Peyer's patch (tissue), 4 donors: Measurements from ENCODE around the gene SLC4A2. TPM values are rescaled to one million over a fixed set of nuclear protein-coding genes. Genes with fewer than 3 reads are reported as not detected.
"Not testable (repeated sequence)": the region's sequence is repeated elsewhere in the genome, so short reads cannot be mapped to it uniquely, and the experiment has no call there.

Source experiments
- DNase-seq, 3 donors: peaks; one replicate each; pipeline ENCODE4 v3.0.0-alpha.2; 2017 to 2019
- H3K27ac ChIP-seq, 4 donors: fragments of 200-600 bp; sonication (generic); one replicate each; pipeline ENCODE4 v1.5.1; 2016 to 2019
- H3K27me3 ChIP-seq, 2 donors: fragments of 200-600 bp; sonication (generic); one replicate each; pipeline ENCODE4 v1.5.1; 2019
- H3K36me3 ChIP-seq, 3 donors: fragments of 200-600 bp; sonication (generic); one replicate each; pipeline ENCODE4 v1.5.1; 2016 to 2019
- H3K4me1 ChIP-seq, 4 donors: fragments of 200-600 bp; sonication (generic); one replicate each; pipeline ENCODE4 v1.5.1; 2016 to 2019
- H3K4me3 ChIP-seq, 4 donors: fragments of 200-600 bp; sonication (generic); 1 replicate in 3 of 4; 2 replicates in 1 of 4; pipeline ENCODE4 v1.5.1; 2016 to 2019; ENCODE audit warnings: mild to moderate bottlenecking in 1 of 4
- H3K9me3 ChIP-seq, 4 donors: fragments of 200-600 bp; sonication (generic); one replicate each; pipeline ENCODE4 v1.5.1; 2016 to 2019; ENCODE audit warnings: mild to moderate bottlenecking in 1 of 4
- POLR2A ChIP-seq, 2 donors: fragments of 450-650 bp; IDR thresholded peaks; one replicate each; pipeline ENCODE4 v1.5.1; 2017; ENCODE audit warnings: antibody characterized with exemption in 2 of 2, mild to moderate bottlenecking in 2 of 2, moderate library complexity in 2 of 2
- total RNA-seq, 4 donors: library from RNA; depleted of rRNA; stranded (reverse); fragments of >200 nt; gene quantifications; one replicate each; pipeline ENCODE4 v1.1.0, GENCODE V29; 2016
- TF ChIP-seq, protein P1 (sequence below), 6 experiments: fragments of 450-650 bp in 4 of 6; fragments of 200-600 bp in 2 of 6; sonication (generic) in 1 of 6; IDR thresholded peaks; one replicate each; pipeline ENCODE4 v1.5.1; 2017 to 2019; ENCODE audit warnings: antibody characterized with exemption in 6 of 6, mild to moderate bottlenecking in 3 of 6, moderate library complexity in 1 of 6

SLC4A2 gene
- total RNA-seq, 4 donors from 2014 or later = 101 to 143 (median 121) TPM

DNA sequence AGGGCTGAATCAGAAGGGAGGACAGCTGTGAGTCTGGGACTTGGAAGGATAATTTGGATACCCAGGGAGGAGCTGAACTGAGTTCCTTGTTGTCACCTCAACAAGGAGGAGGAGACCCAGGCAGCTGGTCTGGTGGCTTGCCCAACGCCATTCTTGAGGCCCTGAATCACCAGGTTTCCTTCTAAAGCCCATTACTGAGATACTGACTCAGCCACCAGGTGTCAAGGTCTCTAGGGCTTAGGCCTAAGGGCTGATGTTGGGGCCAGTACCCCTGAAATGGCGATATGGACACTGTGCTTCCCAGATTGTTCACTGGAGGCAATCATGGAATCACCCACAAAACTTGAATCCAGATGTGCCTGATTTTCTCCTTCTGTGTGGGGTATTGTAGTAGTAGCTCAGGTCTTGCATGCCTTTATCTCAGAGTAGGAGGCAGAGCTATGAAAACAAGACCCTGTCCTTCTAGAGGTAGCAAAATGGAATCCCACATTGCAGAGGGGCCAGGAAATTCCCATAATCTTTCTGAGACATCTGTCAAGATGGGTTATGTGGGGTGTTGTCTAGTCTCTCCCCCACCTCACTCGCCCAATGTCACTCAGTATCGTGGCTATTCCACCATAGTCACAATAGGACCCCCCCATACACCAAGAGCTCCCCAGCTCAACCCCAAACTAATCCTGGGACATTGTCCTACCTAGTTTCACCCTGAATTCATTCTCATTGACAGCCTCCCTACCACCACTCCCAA is 33.3 kb upstream of the SLC4A2 start:
- Histone ChIP-seq H3K27me3 (no peaks in the 10 kb centered on the region), H3K4me3 (no peak overlapping the region), H3K27ac (no peak overlapping the region), H3K9me3 (no peaks in the 10 kb centered on the region), H3K36me3 (no peaks in the 10 kb centered on the region), H3K4me1 (peaks cover 0 to 10% (median 3%) of the 10 kb centered on the region in 4 donors)
- TF ChIP-seq, protein P1, sequence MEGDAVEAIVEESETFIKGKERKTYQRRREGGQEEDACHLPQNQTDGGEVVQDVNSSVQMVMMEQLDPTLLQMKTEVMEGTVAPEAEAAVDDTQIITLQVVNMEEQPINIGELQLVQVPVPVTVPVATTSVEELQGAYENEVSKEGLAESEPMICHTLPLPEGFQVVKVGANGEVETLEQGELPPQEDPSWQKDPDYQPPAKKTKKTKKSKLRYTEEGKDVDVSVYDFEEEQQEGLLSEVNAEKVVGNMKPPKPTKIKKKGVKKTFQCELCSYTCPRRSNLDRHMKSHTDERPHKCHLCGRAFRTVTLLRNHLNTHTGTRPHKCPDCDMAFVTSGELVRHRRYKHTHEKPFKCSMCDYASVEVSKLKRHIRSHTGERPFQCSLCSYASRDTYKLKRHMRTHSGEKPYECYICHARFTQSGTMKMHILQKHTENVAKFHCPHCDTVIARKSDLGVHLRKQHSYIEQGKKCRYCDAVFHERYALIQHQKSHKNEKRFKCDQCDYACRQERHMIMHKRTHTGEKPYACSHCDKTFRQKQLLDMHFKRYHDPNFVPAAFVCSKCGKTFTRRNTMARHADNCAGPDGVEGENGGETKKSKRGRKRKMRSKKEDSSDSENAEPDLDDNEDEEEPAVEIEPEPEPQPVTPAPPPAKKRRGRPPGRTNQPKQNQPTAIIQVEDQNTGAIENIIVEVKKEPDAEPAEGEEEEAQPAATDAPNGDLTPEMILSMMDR (IDR thresholded peaks at IDR 0.05) = no peak
- TF ChIP-seq POLR2A (IDR thresholded peaks at IDR 0.05) = no peak
- no peak for DNase-seq

DNA sequence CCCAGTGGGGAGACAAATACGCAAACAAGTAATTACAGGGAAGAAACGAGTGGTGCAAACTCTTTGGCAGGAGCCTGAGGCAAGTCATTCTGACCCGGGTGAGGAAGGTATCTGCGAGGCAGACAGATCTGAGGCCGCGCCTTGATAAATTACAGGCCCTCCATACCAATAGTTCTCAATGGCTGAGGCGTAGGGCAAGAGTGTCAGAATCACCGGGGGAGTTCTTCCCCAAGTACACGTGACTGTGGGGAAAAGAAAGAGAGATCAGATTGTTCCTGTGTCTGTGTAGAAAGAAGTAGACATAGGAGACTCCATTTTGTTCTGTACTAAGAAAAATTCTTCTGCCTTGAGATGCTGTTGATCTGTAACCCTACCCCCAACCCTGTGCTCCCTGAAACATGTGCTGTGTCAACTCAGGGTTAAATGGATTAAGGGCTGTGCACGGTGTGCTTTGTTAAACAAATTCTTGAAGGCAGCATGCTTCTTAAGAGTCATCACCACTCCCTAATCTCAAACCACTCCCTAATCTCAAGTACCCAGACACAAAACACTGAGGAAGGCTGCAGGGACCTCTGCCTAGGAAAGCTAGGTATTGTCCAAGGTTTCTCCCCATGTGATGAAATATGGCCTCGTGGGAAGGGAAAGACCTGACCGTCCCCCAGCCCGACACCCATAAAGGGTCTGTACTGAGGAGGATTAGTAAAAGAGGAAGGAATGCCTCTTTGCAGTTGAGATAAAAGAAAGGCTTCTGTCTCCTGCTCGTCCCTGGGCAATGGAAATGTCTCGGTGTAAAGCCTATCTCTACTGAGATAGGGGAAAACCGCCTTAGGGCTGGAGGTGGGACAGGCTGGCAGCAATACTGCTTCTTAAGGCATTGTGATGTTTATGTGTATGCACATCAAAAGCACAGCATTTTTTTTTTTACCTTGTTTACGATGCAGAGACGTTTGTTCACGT is 32.3 kb upstream of the SLC4A2 start:
- peak overlapping the region in 1 of 4 donors; percentile 62 for H3K4me3 ChIP-seq
- H3K36me3 ChIP-seq, DNase-seq, H3K4me1 ChIP-seq, H3K9me3 ChIP-seq, H3K27me3 ChIP-seq: not testable (repeated sequence)
- peak overlapping the region in 3 of 4 donors; percentile 76 to 92 (median 80) for H3K27ac ChIP-seq

DNA sequence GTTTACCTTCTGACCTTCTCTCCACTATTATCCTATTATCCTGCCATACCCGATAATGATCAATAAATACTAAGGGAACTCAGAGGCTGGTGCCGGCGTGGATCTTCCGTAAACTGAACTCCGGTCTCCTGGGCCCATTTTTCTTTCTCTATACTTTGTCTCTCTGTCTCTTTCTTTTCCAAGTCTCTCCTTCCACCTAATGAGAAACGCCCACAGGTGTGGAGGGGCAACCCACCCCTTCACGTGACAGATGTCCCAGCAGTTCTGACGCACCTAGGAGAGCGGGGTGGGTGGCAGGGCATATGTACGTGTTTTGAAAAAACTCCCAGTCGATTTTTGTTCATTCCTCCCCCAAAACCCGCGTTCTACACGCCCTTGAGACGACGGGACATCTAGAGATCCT is 31.7 kb upstream of the SLC4A2 start:
- H3K4me1 ChIP-seq, DNase-seq, H3K27me3 ChIP-seq, H3K36me3 ChIP-seq, H3K9me3 ChIP-seq: not testable (repeated sequence)
- Histone ChIP-seq H3K27ac (peak overlapping the region; percentile 76 to 92 (median 85)), H3K4me3 (peak overlapping the region; percentile 62 to 94 (median 76))

DNA sequence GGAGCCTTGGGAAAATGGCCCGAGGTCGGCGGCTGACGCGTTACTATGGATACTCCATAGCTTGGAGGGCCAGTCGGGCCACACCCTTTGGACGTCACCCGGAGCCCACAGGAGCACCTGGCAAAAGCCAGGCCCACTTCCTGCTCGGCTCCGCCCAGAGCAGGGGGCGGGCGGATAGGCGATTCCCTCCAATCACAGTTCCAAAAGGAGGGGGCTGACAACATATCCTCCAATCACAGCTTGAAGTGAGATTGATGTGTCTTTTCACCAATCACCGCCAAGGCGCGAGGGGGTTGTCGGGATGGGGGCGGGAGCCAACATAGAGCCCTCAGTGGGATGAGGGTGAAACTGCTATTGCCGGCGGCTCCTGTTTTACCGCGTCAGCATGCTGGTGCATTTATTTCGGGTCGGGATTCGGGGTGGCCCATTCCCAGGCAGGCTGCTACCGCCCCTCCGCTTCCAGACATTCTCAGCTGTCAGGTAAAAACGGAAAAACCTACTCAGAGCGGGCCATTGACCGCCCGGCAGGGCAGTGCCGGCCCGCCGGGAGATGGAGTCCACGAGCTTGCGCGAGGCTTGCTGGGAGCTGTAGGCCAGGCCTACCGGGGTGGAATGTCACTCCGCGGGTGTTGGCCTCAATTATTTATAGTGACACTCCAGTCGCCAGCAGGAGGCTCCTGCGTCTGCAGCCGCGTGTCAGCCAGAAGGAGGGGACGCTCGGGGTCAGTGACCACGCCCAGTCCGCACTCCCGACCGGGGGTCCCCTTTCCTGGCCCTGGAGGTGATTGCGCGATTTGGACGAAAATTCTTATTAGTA is 31.1 kb upstream of the SLC4A2 start, which contains the start of gene ABCB8:
Gene ABCB8 (plus strand): TSS at position 320 of the 817 bp plus-strand sequence. CDS start 66 bp downstream, at position 386.
- H3K4me1 ChIP-seq = peaks cover 0 to 10% (median 3%) of the 10 kb centered on the region in 4 donors
- no peaks in the 10 kb centered on the region for H3K36me3 ChIP-seq
- no peaks in the 10 kb centered on the region for H3K9me3 ChIP-seq
- TF ChIP-seq POLR2A (IDR thresholded peaks at IDR 0.05) = peak; percentile 46 to 66
- TF ChIP-seq, protein P1 (IDR thresholded peaks at IDR 0.05) = peak in 5 of 6 experiments; percentile 36 to 76 (median 66)
- H3K4me3 ChIP-seq = peak within 1 kb of the TSS; percentile 62 to 94 (median 76)
- DNase-seq = peak; percentile 97 to 100 (median 98)
- H3K27me3 ChIP-seq = no peaks in the 10 kb centered on the region
- peak within 1 kb of the TSS; percentile 76 to 92 (median 85) for H3K27ac ChIP-seq

- no peak for TF ChIP-seq POLR2A (IDR thresholded peaks at IDR 0.05)
- TF ChIP-seq, protein P1 (IDR thresholded peaks at IDR 0.05) = no peak
- H3K27me3 ChIP-seq = no peaks in the 10 kb centered on the region
- no peaks in the 10 kb centered on the region for H3K9me3 ChIP-seq
- H3K27ac ChIP-seq = peak overlapping the region; percentile 76 to 92 (median 85)
- H3K4me1 ChIP-seq = peaks cover 0 to 10% (median 3%) of the 10 kb centered on the region in 4 donors
- DNase-seq = no peak
- H3K36me3 ChIP-seq = peaks cover 0 to 3% (median 0%) of the 10 kb centered on the region in 3 donors
- H3K4me3 ChIP-seq = peak overlapping the region; percentile 62 to 94 (median 76)
Observed at GRCh38 chr7:151028948-151029501, 30.4 kb upstream of the SLC4A2 start.

DNA sequence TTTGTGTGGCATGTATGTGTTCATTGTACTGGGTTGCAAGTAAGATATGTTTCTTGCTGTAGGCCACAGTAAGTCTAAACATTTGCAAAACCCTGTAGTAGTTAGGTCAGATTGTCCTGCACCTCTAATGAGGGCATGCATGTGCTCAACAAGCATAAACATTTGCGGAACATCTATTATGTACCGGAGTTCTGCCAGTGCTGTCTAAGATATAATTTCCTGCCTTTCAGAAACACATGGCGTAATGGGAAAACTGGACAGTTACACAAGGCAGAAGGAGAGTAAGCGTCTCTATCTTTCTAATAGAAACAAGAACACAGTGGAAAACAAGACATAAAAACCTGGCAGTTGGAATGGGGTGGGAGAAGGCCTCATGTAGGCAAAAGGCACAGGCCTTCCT is 28.4 kb upstream of the SLC4A2 start:
- TF ChIP-seq, protein P1 (IDR thresholded peaks at IDR 0.05) = no peak
- no peak for TF ChIP-seq POLR2A (IDR thresholded peaks at IDR 0.05)
- no peaks in the 10 kb centered on the region for H3K9me3 ChIP-seq
- no peaks in the 10 kb centered on the region for H3K27me3 ChIP-seq
- H3K4me1 ChIP-seq = peaks cover 0 to 10% (median 3%) of the 10 kb centered on the region in 4 donors
- peak overlapping the region in 1 of 4 donors; percentile 16 for H3K27ac ChIP-seq
- H3K4me3 ChIP-seq = no peak overlapping the region
- peaks cover 0 to 22% (median 0%) of the 10 kb centered on the region in 3 donors for H3K36me3 ChIP-seq
- no peak for DNase-seq
